H9 (cell line): ENCODE measurements around the gene BAIAP2. TPM values are rescaled to one million over a fixed set of nuclear protein-coding genes. Genes with fewer than 3 reads are reported as not detected.

Source experiments
- DNase-seq: peaks from one replicate; pipeline ENCODE4 v3.0.0-alpha.2; 2017
- H2AFZ ChIP-seq: one replicate; pipeline ENCODE4 v1.6.1; 2013; ENCODE audit warnings: mild to moderate bottlenecking, low read length, control low read depth, moderate library complexity
- H2AK5ac ChIP-seq: 2 replicates; pipeline ENCODE4 v1.6.1; 2013; ENCODE audit warnings: low read length, control low read depth, mixed read lengths; ENCODE audit not compliant: insufficient read length
- H2BK120ac ChIP-seq: one replicate; pipeline ENCODE4 v1.6.1; 2013; ENCODE audit warnings: low read depth, mild to moderate bottlenecking, low read length, control low read depth, inconsistent platforms; ENCODE audit not compliant: poor library complexity, severe bottlenecking
- H2BK12ac ChIP-seq: 2 replicates; pipeline ENCODE4 v1.6.1; 2013; ENCODE audit warnings: low read length, control low read depth, mixed read lengths, low read depth; ENCODE audit not compliant: insufficient read length
- H2BK15ac ChIP-seq: 2 replicates; pipeline ENCODE4 v1.6.1; 2013; ENCODE audit warnings: low read depth, low read length, control low read depth
- H2BK20ac ChIP-seq: one replicate; pipeline ENCODE4 v1.6.1; 2013; ENCODE audit warnings: low read depth, mild to moderate bottlenecking, low read length, control low read depth, inconsistent platforms; ENCODE audit not compliant: poor library complexity, severe bottlenecking
- H2BK5ac ChIP-seq: 2 replicates; pipeline ENCODE4 v1.6.1; 2013; ENCODE audit warnings: low read length, control low read depth, mixed read lengths; ENCODE audit not compliant: insufficient read length
- H3K14ac ChIP-seq: 2 replicates; pipeline ENCODE4 v1.6.1; 2013; ENCODE audit warnings: low read length, control low read depth; ENCODE audit not compliant: insufficient read depth
- H3K18ac ChIP-seq: 2 replicates; pipeline ENCODE4 v1.6.1; 2013; ENCODE audit warnings: low read depth, mild to moderate bottlenecking, mixed read lengths, low read length, control low read depth; ENCODE audit not compliant: insufficient read length
- H3K23ac ChIP-seq: 2 replicates; pipeline ENCODE4 v1.6.1; 2013; ENCODE audit warnings: low read length, control low read depth, mixed read lengths, low read depth; ENCODE audit not compliant: insufficient read length
- H3K23me2 ChIP-seq: 2 replicates; pipeline ENCODE4 v1.6.1; 2013; ENCODE audit warnings: low read depth, mild to moderate bottlenecking, mixed read lengths, low read length, control low read depth; ENCODE audit not compliant: insufficient read length, poor library complexity, severe bottlenecking
- H3K27ac ChIP-seq: 2 replicates; pipeline ENCODE4 v1.5.1; 2013; ENCODE audit warnings: low read length, control low read depth, mixed read lengths, low read depth; ENCODE audit not compliant: insufficient read length
- H3K27me3 ChIP-seq: 2 replicates; pipeline ENCODE4 v1.6.1; 2013; ENCODE audit warnings: low read length, control low read depth, inconsistent platforms; ENCODE audit not compliant: insufficient read depth
- H3K4ac ChIP-seq: 2 replicates; pipeline ENCODE4 v1.6.1; 2013; ENCODE audit warnings: low read depth, mild to moderate bottlenecking, control low read depth, inconsistent platforms, low read length, moderate library complexity
- H3K4me1 ChIP-seq: 2 replicates; pipeline ENCODE4 v1.6.1; 2013; ENCODE audit warnings: low read length, control low read depth, inconsistent platforms; ENCODE audit not compliant: insufficient read depth
- H3K4me2 ChIP-seq: 2 replicates; pipeline ENCODE4 v1.6.1; 2013; ENCODE audit warnings: low read length, control low read depth, mixed read lengths; ENCODE audit not compliant: insufficient read length, insufficient read depth
- H3K56ac ChIP-seq: 2 replicates; pipeline ENCODE4 v1.6.1; 2013; ENCODE audit warnings: low read depth, mild to moderate bottlenecking, mixed read lengths, low read length, control low read depth; ENCODE audit not compliant: insufficient read length
- H3K79me1 ChIP-seq: 2 replicates; pipeline ENCODE4 v1.6.1; 2013; ENCODE audit warnings: low read depth, mild to moderate bottlenecking, moderate library complexity, low read length, control low read depth, inconsistent platforms; ENCODE audit not compliant: insufficient read depth, poor library complexity, severe bottlenecking
- H3K79me2 ChIP-seq: 2 replicates; pipeline ENCODE4 v1.6.1; 2013; ENCODE audit warnings: low read length, control low read depth, inconsistent platforms; ENCODE audit not compliant: insufficient read depth
- H3K9ac ChIP-seq: 2 replicates; pipeline ENCODE4 v1.6.1; 2013; ENCODE audit warnings: low read length, control low read depth, mixed read lengths; ENCODE audit not compliant: insufficient read length; ENCODE audit errors: extremely low read depth
- H3K9me3 ChIP-seq: one replicate; pipeline ENCODE4 v1.6.1; 2013; ENCODE audit warnings: low read depth, low read length, inconsistent platforms; ENCODE audit not compliant: control insufficient read depth
- H3T11ph ChIP-seq: one replicate; pipeline ENCODE4 v1.6.1; 2013; ENCODE audit warnings: mild to moderate bottlenecking, low read length, control low read depth, inconsistent platforms
- H4K20me1 ChIP-seq: one replicate; pipeline ENCODE4 v1.6.1; 2013; ENCODE audit not compliant: control insufficient read depth, insufficient read length, insufficient read depth
- H4K5ac ChIP-seq: 2 replicates; pipeline ENCODE4 v1.6.1; 2013; ENCODE audit warnings: low read depth, mild to moderate bottlenecking, mixed read lengths, low read length, control low read depth; ENCODE audit not compliant: insufficient read length
- H4K8ac ChIP-seq: replicated peaks from 2 replicates; pipeline ENCODE4 v1.6.1; 2013; ENCODE audit warnings: low read length, control low read depth, mixed read lengths, low read depth; ENCODE audit not compliant: insufficient read length
- H4K91ac ChIP-seq: 2 replicates; pipeline ENCODE4 v1.6.1; 2013; ENCODE audit warnings: low read depth, mild to moderate bottlenecking, moderate library complexity, mixed read lengths, low read length, control low read depth; ENCODE audit not compliant: insufficient read length
- H3K27ac Mint-ChIP-seq, 3 experiments: 2 replicates in 2 of 3; 3 replicates in 1 of 3; pipeline ENCODE4 v1.8.0; 2020 to 2021; ENCODE audit warnings: mixed read lengths in 3 of 3, mild to moderate bottlenecking in 1 of 3, moderate library complexity in 1 of 3
- H3K27me3 Mint-ChIP-seq: 2 replicates; pipeline ENCODE4 v1.8.0; 2021; ENCODE audit warnings: low read depth, mild to moderate bottlenecking, moderate library complexity, mixed read lengths
- H3K36me3 Mint-ChIP-seq, 3 experiments: 2 replicates in 2 of 3; 3 replicates in 1 of 3; pipeline ENCODE4 v1.8.0; 2020 to 2021; ENCODE audit warnings: low read depth in 3 of 3, mixed read lengths in 3 of 3; ENCODE audit not compliant: insufficient read depth in 1 of 3
- H3K4me1 Mint-ChIP-seq, 2 experiments: 2 replicates each; pipeline ENCODE4 v1.8.0; 2020; ENCODE audit warnings: mixed read lengths in 2 of 2
- H3K4me3 Mint-ChIP-seq, 2 experiments: 2 replicates in 1 of 2; 3 replicates in 1 of 2; pipeline ENCODE4 v1.8.0; 2020 to 2021; ENCODE audit warnings: mild to moderate bottlenecking in 2 of 2, mixed read lengths in 2 of 2, moderate library complexity in 1 of 2
- H3K9me3 Mint-ChIP-seq, 2 experiments: 2 replicates in 1 of 2; 3 replicates in 1 of 2; pipeline ENCODE4 v1.8.0; 2020; ENCODE audit warnings: mild to moderate bottlenecking in 2 of 2, mixed read lengths in 2 of 2, moderate library complexity in 1 of 2
- CTCF ChIP-seq: fragments of 200-600 bp; sonication (generic); conservative IDR thresholded peaks from 3 replicates; pipeline ENCODE4 v1.8.0; 2021; ENCODE audit warnings: antibody characterized with exemption, mild to moderate bottlenecking
- WGBS: extraction: QIAGEN DNeasy Blood & Tissue Kit; methylation state at CpG from one replicate; pipeline ENCODE4 v1.1.7; 2013; ENCODE audit warnings: missing lambda C conversion rate, low lambda C conversion rate, mixed read lengths; ENCODE audit not compliant: insufficient read length; ENCODE audit errors: extremely low coverage; 5-methylcytosine and 5-hydroxymethylcytosine counted together
- total RNA-seq: library from RNA; stranded (reverse); gene quantifications from 2 replicates; pipeline ENCODE4 v1.2.1, GENCODE V29; 2021

The BAIAP2 gene
- total RNA-seq, 1 experiment from 2014 or later = 27.8 TPM

DNA sequence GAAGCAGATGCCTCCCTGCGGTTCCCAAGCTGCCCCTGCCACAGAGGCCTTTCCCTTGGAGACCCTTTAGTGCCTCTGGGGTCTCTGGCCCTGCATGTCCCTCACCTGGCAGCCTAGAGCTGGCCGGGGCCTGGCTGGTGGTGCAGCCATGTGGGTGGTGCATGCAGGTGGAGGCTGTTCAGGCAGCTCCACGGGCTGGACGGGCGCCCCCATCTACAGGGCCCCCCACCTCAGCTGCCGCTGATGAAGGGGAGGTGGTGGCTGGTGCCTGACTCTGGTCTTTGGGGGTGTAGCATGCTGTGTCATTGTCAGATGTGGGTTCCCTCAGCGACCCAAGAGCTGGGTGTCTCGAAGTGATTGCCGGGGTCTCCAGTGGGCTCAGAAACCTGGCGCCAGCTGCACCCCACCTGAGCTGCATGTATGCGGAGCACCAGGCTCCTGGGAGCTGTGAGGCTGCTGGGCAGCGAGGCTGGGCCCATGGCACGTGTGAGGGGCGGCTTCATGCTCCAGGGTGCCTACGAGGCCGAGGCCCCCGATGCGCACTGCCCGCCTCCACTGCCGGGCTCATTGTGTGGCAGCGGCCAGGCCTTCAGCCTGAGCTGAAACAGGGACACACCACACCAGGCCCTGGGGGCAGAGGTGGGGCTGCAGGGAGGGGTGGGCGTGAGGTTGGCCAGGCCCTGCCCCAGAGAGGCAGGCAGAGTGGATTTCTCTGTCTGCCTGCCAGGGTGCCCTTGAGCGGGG is 57.0 kb downstream of the BAIAP2 start:
- Histone ChIP-seq H4K91ac (no peak overlapping the region), H2BK20ac (no peak overlapping the region), H3K56ac (no peak overlapping the region), H4K8ac (no peak overlapping the region), H3K9ac (no peak overlapping the region), H3K4me2 (no peak overlapping the region), H3K27ac (no peak overlapping the region), H3K4ac (no peak overlapping the region; the same call in 1 of the 2 replicates), H3K79me1 (no peaks in the 10 kb centered on the region), H3K23me2 (no peaks in the 10 kb centered on the region), H3K9me3 (no peaks in the 10 kb centered on the region), H3K4me1 (no peaks in the 10 kb centered on the region; the same call in 1 of the 2 replicates), H2BK5ac (no peak overlapping the region), H2BK12ac (no peak overlapping the region), H3K27me3 (no peaks in the 10 kb centered on the region), H4K20me1 (peaks cover 3% of the 10 kb centered on the region), H3K23ac (no peak overlapping the region), H2AFZ (no peak overlapping the region), H4K5ac (no peak overlapping the region), H3T11ph (no peak overlapping the region), H3K79me2 (no peaks in the 10 kb centered on the region), H2AK5ac (no peak overlapping the region), H2BK15ac (no peak overlapping the region), H2BK120ac (no peak overlapping the region), H3K14ac (no peak overlapping the region), H3K18ac (no peak overlapping the region)
- no peak for TF ChIP-seq CTCF
- Mint-ChIP-seq H3K27ac (no peak overlapping the region; a peak in 1 of 7 replicates), H3K4me3 (no peak overlapping the region), H3K36me3 (peaks cover 0 to 4% (median 2%) of the 10 kb centered on the region in 3 experiments; a peak in 4 of 7 replicates), H3K9me3 (no peaks in the 10 kb centered on the region), H3K4me1 (peaks cover 32 to 41% of the 10 kb centered on the region in 2 experiments), H3K27me3 (peaks cover 3% of the 10 kb centered on the region)
- WGBS = no CpG with 5 or more reads among the region's 23 CpGs
- DNase-seq = no peak
